ENCODE results near the gene FCRLB.
A peak's percentile ranks its signal among the peaks of the same experiment; 100 is the strongest.
"Not testable (repeated sequence)": the region's sequence is repeated elsewhere in the genome, so short reads cannot be mapped to it uniquely, and the experiment has no call there.

The FCRLB gene

GRCh38 chr1:161736335-161736969 is 15.1 kb downstream of the FCRLB start:
- peak overlapping the region in 1 of 21 experiments; percentile 14 for H3K27ac ChIP-seq

GRCh38 chr1:161737625-161738024 is 16.3 kb downstream of the FCRLB start:
- no peak overlapping the region for H3K4me3 ChIP-seq
- H3K27ac ChIP-seq = no peak overlapping the region

More at GRCh38 chr1:161736335-161736969, 15.1 kb downstream of the FCRLB start:
- H3K4me3 ChIP-seq = no peak overlapping the region

GRCh38 chr1:161738627-161739287 is 17.4 kb downstream of the FCRLB start:
- peak overlapping the region in 10 of 21 experiments; percentile 25 to 82 (median 56) for H3K27ac ChIP-seq
- no peak overlapping the region for H3K4me3 ChIP-seq

- Histone ChIP-seq H3K4me3 (no peak overlapping the region), H3K27ac (peak overlapping the region in 9 of 21 experiments; percentile 42 to 82 (median 58))
Measured at GRCh38 chr1:161739865-161740566, 18.7 kb downstream of the FCRLB start.

- H3K27ac ChIP-seq = peak overlapping the region in 3 of 21 experiments; percentile 56 to 71 (median 57)
- H3K4me3 ChIP-seq = no peak overlapping the region
Measured at GRCh38 chr1:161740921-161741320, 19.6 kb downstream of the FCRLB start.

- no peak overlapping the region for H3K4me3 ChIP-seq
- H3K27ac ChIP-seq = no peak overlapping the region
Measured at GRCh38 chr1:161743231-161743630, 21.9 kb downstream of the FCRLB start.

GRCh38 chr1:161747801-161748200 is 26.5 kb downstream of the FCRLB start:
- H3K4me3 ChIP-seq = no peak overlapping the region

GRCh38 chr1:161749509-161750407 is 28.4 kb downstream of the FCRLB start, which contains the start of gene DUSP12:
TSS of gene DUSP12 (plus strand) at chr1:161749786. CDS start at chr1:161749802, 16 bp downstream.
- Histone ChIP-seq H3K4me3 (peak within 1 kb of the TSS; percentile 67 to 91 (median 85)), H3K27ac (peak within 1 kb of the TSS; percentile 58 to 95 (median 89))

More at GRCh38 chr1:161747801-161748200, 26.5 kb downstream of the FCRLB start:
- H3K27ac ChIP-seq = no peak overlapping the region

- Histone ChIP-seq H3K27ac (no peak overlapping the region), H3K4me3 (no peak overlapping the region)
Measured at GRCh38 chr1:161763522-161764098, 42.3 kb downstream of the FCRLB start.

- Histone ChIP-seq H3K27ac (peak within 1 kb of the TSS; percentile 56 to 95 (median 87)), H3K4me3 (peak within 1 kb of the TSS; percentile 63 to 98 (median 83))
Measured at GRCh38 chr1:161766102-161766981, 45.0 kb downstream of the FCRLB start, which contains the start of gene ATF6. TSS of gene ATF6 (plus strand) at chr1:161766320. CDS start at chr1:161766361, 41 bp downstream.

GRCh38 chr1:161768461-161768860 is 47.1 kb downstream of the FCRLB start:
- no peak overlapping the region for H3K4me3 ChIP-seq
- H3K27ac ChIP-seq = no peak overlapping the region

- H3K27ac ChIP-seq = no peak overlapping the region
- H3K4me3 ChIP-seq = no peak overlapping the region
Measured at GRCh38 chr1:161768986-161769672, 47.8 kb downstream of the FCRLB start.

- not testable (repeated sequence) for H3K4me3 ChIP-seq, H3K27ac ChIP-seq
Measured at GRCh38 chr1:161769673-161770045, 48.3 kb downstream of the FCRLB start.

GRCh38 chr1:161770250-161770649 is 48.9 kb downstream of the FCRLB start:
- Histone ChIP-seq H3K4me3 (no peak overlapping the region), H3K27ac (no peak overlapping the region)

- Histone ChIP-seq H3K27ac (peak overlapping the region in 2 of 21 experiments; percentile 3 to 27), H3K4me3 (no peak overlapping the region)
Measured at GRCh38 chr1:161771161-161771560, 49.8 kb downstream of the FCRLB start.

- peak overlapping the region in 5 of 21 experiments; percentile 3 to 29 (median 26) for H3K27ac ChIP-seq
Measured at GRCh38 chr1:161771973-161772372, 50.6 kb downstream of the FCRLB start.

GRCh38 chr1:161772397-161772796 is 51.1 kb downstream of the FCRLB start:
- peak overlapping the region in 5 of 21 experiments; percentile 3 to 29 (median 26) for H3K27ac ChIP-seq
- H3K4me3 ChIP-seq = no peak overlapping the region

More at GRCh38 chr1:161771973-161772372, 50.6 kb downstream of the FCRLB start:
- H3K4me3 ChIP-seq = no peak overlapping the region

All from skin epidermis (tissue), 12 donors.